Endothelial cell of umbilical vein (primary cell): ENCODE results near the gene SLAIN2. TPM values are rescaled to one million over a fixed set of nuclear protein-coding genes. Genes with fewer than 3 reads are reported as not detected.

Experiments used
- BruUV-seq: library from RNA; stranded (reverse); fragments of 400-500 nt; replicated peaks from 2 replicates; lab custom pipeline; 2021; lab: Mats Ljungman, UMichigan
- CTCF ChIA-PET: fragments of 300-600, 350-600 bp; sonication (Branson Sonifier 250); formaldehyde crosslinking; loops from one replicate; lab custom pipeline; 2021; ENCODE audit warnings: antibody characterized with exemption, inconsistent platforms; lab: Charles Lee
- POLR2A ChIA-PET: fragments of 300-600, 350-600 bp; sonication (Branson Sonifier 250); formaldehyde crosslinking; loops from one replicate; lab custom pipeline; 2021; ENCODE audit warnings: antibody characterized with exemption, inconsistent platforms; lab: Charles Lee
- DNase-seq: peaks from one replicate; pipeline ENCODE4 v3.0.0-alpha.2; 2011; ENCODE audit warnings: low read depth, low spot score
- FAIRE-seq: peaks from 2 replicates; lab custom pipeline; 2011; peaks lifted over from hg19 to GRCh38; lab: Jason Lieb, UNC
- H2AFZ ChIP-seq: 2 replicates; pipeline ENCODE4 v1.6.0; 2012; ENCODE audit warnings: low read depth, low read length, control low read depth, inconsistent platforms
- H3K27ac ChIP-seq: 2 replicates; pipeline ENCODE4 v1.5.1; 2011; ENCODE audit warnings: low read depth, mild to moderate bottlenecking, control low read depth, low read length, moderate library complexity; ENCODE audit not compliant: insufficient read depth
- H3K27me3 ChIP-seq, 2 experiments: 2 replicates each; pipeline versions ENCODE4 v1.6.0 to v1.6.1; 2011; ENCODE audit warnings: low read length in 2 of 2, mixed read lengths in 1 of 2; ENCODE audit not compliant: control insufficient read depth in 2 of 2, insufficient read depth in 2 of 2
- H3K36me3 ChIP-seq, 2 experiments: 2 replicates in 1 of 2; 3 replicates in 1 of 2; pipeline ENCODE4 v1.5.1; 2011; ENCODE audit warnings: low read length in 2 of 2, mild to moderate bottlenecking in 1 of 2, moderate library complexity in 1 of 2; ENCODE audit not compliant: control insufficient read depth in 2 of 2, insufficient read depth in 2 of 2; ENCODE audit errors: extremely low read depth in 1 of 2
- H3K4me1 ChIP-seq: 3 replicates; pipeline ENCODE4 v1.5.1; 2011; ENCODE audit warnings: mild to moderate bottlenecking, low read length; ENCODE audit not compliant: control insufficient read depth, insufficient read depth; ENCODE audit errors: extremely low read depth
- H3K4me2 ChIP-seq: 2 replicates; pipeline ENCODE4 v1.6.1; 2011; ENCODE audit warnings: low read length, control low read depth, mixed read lengths; ENCODE audit not compliant: insufficient read depth
- H3K4me3 ChIP-seq, 3 experiments: fragments of 200-600 bp in 1 of 3; sonication (generic), shearing (Covaris generic) in 1 of 3; replicated peaks in 1 of 3; 2 replicates each; pipeline ENCODE4 v1.5.1; 2011 to 2016; ENCODE audit warnings: control low read depth in 3 of 3, low read length in 3 of 3, mild to moderate bottlenecking in 2 of 3, inconsistent platforms in 1 of 3, low read depth in 1 of 3, moderate library complexity in 1 of 3; ENCODE audit not compliant: insufficient read depth in 1 of 3
- H3K79me2 ChIP-seq: 2 replicates; pipeline ENCODE4 v1.6.0; 2012; ENCODE audit warnings: low read length, inconsistent platforms; ENCODE audit not compliant: control insufficient read depth, insufficient read depth
- H3K9ac ChIP-seq: replicated peaks from 2 replicates; pipeline ENCODE3; 2011; ENCODE audit warnings: low read length, control low read depth; ENCODE audit not compliant: insufficient read depth; ENCODE audit errors: extremely low read depth
- H3K9me1 ChIP-seq: replicated peaks from 3 replicates; pipeline ENCODE4 v1.6.0; 2011; ENCODE audit warnings: mild to moderate bottlenecking, low read length; ENCODE audit not compliant: control insufficient read depth, insufficient read depth; ENCODE audit errors: extremely low read depth
- H3K9me3 ChIP-seq: replicated peaks from 2 replicates; pipeline ENCODE4 v1.5.1; 2012; ENCODE audit warnings: low read length, inconsistent platforms; ENCODE audit not compliant: control insufficient read depth, insufficient read depth
- H4K20me1 ChIP-seq: replicated peaks from 2 replicates; pipeline ENCODE3; 2011; ENCODE audit warnings: mild to moderate bottlenecking, low read length; ENCODE audit not compliant: control insufficient read depth, insufficient read depth; ENCODE audit errors: extremely low read depth
- CTCF ChIP-seq, 2 donors: IDR thresholded peaks; 1 replicate in 1 of 2; 2 replicates in 1 of 2; pipeline ENCODE4 v1.5.1; 2011; ENCODE audit warnings: low read length in 2 of 2, mild to moderate bottlenecking in 2 of 2, moderate library complexity in 2 of 2, control low read depth in 1 of 2, inconsistent platforms in 1 of 2, low read depth in 1 of 2; ENCODE audit not compliant: insufficient read depth in 1 of 2; ENCODE audit errors: extremely low read depth in 1 of 2
- EZH2 ChIP-seq: IDR thresholded peaks from 2 replicates; pipeline ENCODE4 v1.6.1; 2012; ENCODE audit warnings: borderline replicate concordance, low read depth, mild to moderate bottlenecking, moderate library complexity, low read length, inconsistent platforms; ENCODE audit not compliant: severe bottlenecking
- GATA2 ChIP-seq: IDR thresholded peaks from 2 replicates; pipeline ENCODE4 v1.7.0; 2011; ENCODE audit warnings: low read depth, mild to moderate bottlenecking, moderate library complexity, mixed read lengths, low read length; ENCODE audit not compliant: insufficient read length, insufficient read depth
- JUN ChIP-seq: IDR thresholded peaks from 2 replicates; pipeline ENCODE4 v1.6.1; 2011; ENCODE audit warnings: borderline replicate concordance, low read depth; ENCODE audit not compliant: insufficient read length, insufficient read depth
- MAX ChIP-seq: IDR thresholded peaks from 2 replicates; pipeline ENCODE4 v1.6.1; 2011; ENCODE audit not compliant: insufficient read depth, insufficient read length
- MYC ChIP-seq: IDR thresholded peaks from one replicate; pipeline ENCODE4 v1.6.1; 2011; ENCODE audit warnings: mild to moderate bottlenecking, low read depth, low read length
- POLR2A ChIP-seq: IDR thresholded peaks from 2 replicates; pipeline ENCODE4 v1.6.1; 2012; ENCODE audit warnings: low read depth, mild to moderate bottlenecking, control low read depth, low read length
- POLR2AphosphoS5 ChIP-seq: IDR thresholded peaks from 2 replicates; pipeline ENCODE4 v1.6.1; 2012; ENCODE audit warnings: low read depth, mild to moderate bottlenecking, control low read depth, low read length, moderate library complexity; ENCODE audit not compliant: insufficient read depth
- dilution Hi-C: fragments of 300-500 bp; cut with MboI; formaldehyde crosslinking; loops from one replicate; pipeline ENCODE4 v1.15.0; 2019; ENCODE audit warnings: low sequenced_read_pairs; ENCODE audit not compliant: extremely low pct_ligation_motif_present
- intact Hi-C: fragments of 100-400 bp; cut with micrococcal nuclease; formaldehyde crosslinking; loops from one replicate; pipeline ENCODE4 v1.10.0; 2022
- polyA plus RNA-seq, 4 experiments: library from polyadenylated mRNA; depleted of rRNA in 3 of 4; stranded (reverse) in 3 of 4; unstranded in 1 of 4; fragments of >200 nt; gene quantifications; 2 replicates each; pipeline versions ENCODE4 v1.2.1 to v1.2.3, GENCODE V29; 2011 to 2012; ENCODE audit warnings: missing spikeins in 1 of 4
- total RNA-seq: library from RNA; stranded (reverse); gene quantifications from 2 replicates; pipeline ENCODE4 v1.2.3, GENCODE V29; 2021

The SLAIN2 gene
- total and polyA plus RNA-seq, 2 donors (not counting 3 experiments of a cell fraction or from before 2014, with no cell fraction given): 27.4 to 49.5 TPM

- BruUV-seq: no TSS peak
Measured at GRCh38 chr4:48445704-48446103, 104.4 kb downstream of the SLAIN2 start.

More at GRCh38 chr4:48445704-48446103, 104.4 kb downstream of the SLAIN2 start:
- no peak overlapping the region for H3K4me2 ChIP-seq
- POLR2A ChIA-PET: no interaction called here
- CTCF ChIA-PET: interaction anchor here (1.2 kb wide), 1 partner anchor 12 kb away, joined by 4 read pairs; no protein-coding TSS in a partner anchor
- no peak overlapping the region for H2AFZ ChIP-seq
- intact Hi-C loops (loop anchor here (1.0 to 5.0 kb wide), 2 partner anchors 97 to 518 kb away; no protein-coding TSS in a partner anchor), dilution Hi-C loops (no loop called here)
- no peak overlapping the region for H3K27ac ChIP-seq
- H3K4me1 ChIP-seq: no peaks in the 10 kb centered on the region
- TF ChIP-seq EZH2 (no peak), POLR2A (no peak), GATA2 (no peak), CTCF (IDR thresholded peaks at IDR 0.05; ENCODE audit: extremely low read depth in 1 of 2, insufficient read depth in 1 of 2, low read depth in 1 of 2, low read length in 2 of 2) (peak; percentile 13 to 18), MYC (no peak), POLR2AphosphoS5 (no peak), MAX (no peak), JUN (no peak)
- no peaks in the 10 kb centered on the region for H3K9me3 ChIP-seq
- no peaks in the 10 kb centered on the region for H4K20me1 ChIP-seq
- no peak overlapping the region for H3K4me3 ChIP-seq
- peak; percentile 13 for DNase-seq
- H3K9me1 ChIP-seq: no peaks in the 10 kb centered on the region
- H3K27me3 ChIP-seq: no peaks in the 10 kb centered on the region
- H3K9ac ChIP-seq: no peak overlapping the region
- FAIRE-seq: no peak
- no peaks in the 10 kb centered on the region for H3K79me2 ChIP-seq
- no peaks in the 10 kb centered on the region for H3K36me3 ChIP-seq
